MM.1S (cell line): ENCODE measurements around the gene AGPAT3.

ENCODE experiments used
- EZH2 ChIP-seq: fragments of 300-600 bp; sonication (generic); optimal IDR thresholded peaks from 2 replicates; pipeline ENCODE3; 2017; ENCODE audit warnings: low read depth, mild to moderate bottlenecking, antibody characterized with exemption, low read length, mixed read lengths
- TF ChIP-seq, protein P1 (sequence below): fragments of 300-600 bp; sonication (generic); IDR thresholded peaks from 2 replicates; pipeline ENCODE4 v1.5.1; 2016; ENCODE audit warnings: antibody characterized with exemption, low read length, mixed read lengths

DNA sequence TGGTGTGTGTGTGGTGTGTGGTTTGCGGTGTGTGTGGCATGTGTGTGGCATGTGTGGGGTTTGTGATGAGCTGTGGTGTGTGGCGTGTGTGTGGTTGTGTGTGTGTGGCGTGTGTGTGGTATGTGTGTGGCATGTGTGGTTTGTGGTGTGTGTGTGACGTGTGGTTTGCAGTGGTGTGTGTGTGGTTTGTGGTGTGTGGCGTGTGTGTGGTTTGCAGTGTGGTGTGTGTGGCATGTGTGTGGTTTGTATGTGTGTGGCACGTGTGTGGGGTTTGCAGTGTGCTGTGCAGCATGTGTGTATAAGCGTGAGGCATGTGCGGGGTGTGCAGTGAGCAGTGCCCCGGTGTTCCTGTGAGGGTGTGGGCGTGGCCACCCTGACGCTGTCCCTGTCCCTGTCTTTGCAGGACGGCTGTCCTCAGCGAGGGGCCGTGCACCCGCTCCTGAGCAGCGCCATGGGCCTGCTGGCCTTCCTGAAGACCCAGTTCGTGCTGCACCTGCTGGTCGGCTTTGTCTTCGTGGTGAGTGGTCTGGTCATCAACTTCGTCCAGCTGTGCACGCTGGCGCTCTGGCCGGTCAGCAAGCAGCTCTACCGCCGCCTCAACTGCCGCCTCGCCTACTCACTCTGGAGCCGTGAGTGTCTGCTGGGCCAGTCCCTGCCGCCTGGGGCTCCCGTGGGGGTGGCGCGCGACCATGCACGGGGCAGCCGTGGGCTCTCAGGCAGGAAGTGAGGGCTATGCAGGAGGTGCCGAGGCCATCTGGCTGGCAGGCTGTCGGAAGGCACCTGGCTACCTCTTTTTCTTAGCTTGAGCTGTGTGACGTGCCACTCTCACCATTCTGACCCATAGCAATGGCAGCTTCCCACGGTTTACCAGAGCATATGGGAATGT is 94.5 kb downstream of the AGPAT3 start:
- TF ChIP-seq EZH2, result no peak
- TF ChIP-seq, protein P1, sequence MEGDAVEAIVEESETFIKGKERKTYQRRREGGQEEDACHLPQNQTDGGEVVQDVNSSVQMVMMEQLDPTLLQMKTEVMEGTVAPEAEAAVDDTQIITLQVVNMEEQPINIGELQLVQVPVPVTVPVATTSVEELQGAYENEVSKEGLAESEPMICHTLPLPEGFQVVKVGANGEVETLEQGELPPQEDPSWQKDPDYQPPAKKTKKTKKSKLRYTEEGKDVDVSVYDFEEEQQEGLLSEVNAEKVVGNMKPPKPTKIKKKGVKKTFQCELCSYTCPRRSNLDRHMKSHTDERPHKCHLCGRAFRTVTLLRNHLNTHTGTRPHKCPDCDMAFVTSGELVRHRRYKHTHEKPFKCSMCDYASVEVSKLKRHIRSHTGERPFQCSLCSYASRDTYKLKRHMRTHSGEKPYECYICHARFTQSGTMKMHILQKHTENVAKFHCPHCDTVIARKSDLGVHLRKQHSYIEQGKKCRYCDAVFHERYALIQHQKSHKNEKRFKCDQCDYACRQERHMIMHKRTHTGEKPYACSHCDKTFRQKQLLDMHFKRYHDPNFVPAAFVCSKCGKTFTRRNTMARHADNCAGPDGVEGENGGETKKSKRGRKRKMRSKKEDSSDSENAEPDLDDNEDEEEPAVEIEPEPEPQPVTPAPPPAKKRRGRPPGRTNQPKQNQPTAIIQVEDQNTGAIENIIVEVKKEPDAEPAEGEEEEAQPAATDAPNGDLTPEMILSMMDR, result no peak
